Psoas muscle (tissue), 8 donors: Measurements from ENCODE around the gene C1orf21. TPM values are rescaled to one million over a fixed set of nuclear protein-coding genes. Genes with fewer than 3 reads are reported as not detected.

Source experiments
- ATAC-seq, 4 donors: fragments of 200-7000 bp; cut with Tn5 transposase; one replicate each; pipeline ENCODE4 v1.9.1; 2020; ENCODE audit warnings: moderate library complexity in 3 of 4, mild to moderate bottlenecking in 2 of 4
- DNase-seq, 2 donors: peaks; one replicate each; pipeline ENCODE4 v3.0.0-alpha.2; 2020
- H3K27ac ChIP-seq: fragments of 200-600 bp; one replicate; pipeline ENCODE4 v1.8.0; 2022
- H3K27me3 ChIP-seq, 3 donors: fragments of 200-600 bp in 1 of 3; one replicate each; pipeline versions ENCODE4 v1.6.1 to v1.8.0; 2013 to 2022; ENCODE audit warnings: low read length in 2 of 3, mild to moderate bottlenecking in 2 of 3, moderate library complexity in 1 of 3; ENCODE audit not compliant: insufficient read depth in 3 of 3
- H3K36me3 ChIP-seq, 2 donors: fragments of 200-600 bp in 1 of 2; one replicate each; pipeline versions ENCODE4 v1.6.1 to v1.8.0; 2013 to 2022; ENCODE audit warnings: low read depth in 1 of 2, mild to moderate bottlenecking in 1 of 2, moderate library complexity in 1 of 2; ENCODE audit not compliant: insufficient read depth in 1 of 2
- H3K4me1 ChIP-seq: fragments of 200-600 bp; one replicate; pipeline ENCODE4 v1.8.0; 2022
- H3K4me3 ChIP-seq: fragments of 200-600 bp; one replicate; pipeline ENCODE4 v1.8.0; 2022; ENCODE audit warnings: mild to moderate bottlenecking
- H3K9me3 ChIP-seq: fragments of 200-600 bp; one replicate; pipeline ENCODE4 v1.8.0; 2022
- CTCF ChIP-seq: fragments of 200-600 bp; IDR thresholded peaks from one replicate; pipeline ENCODE4 v1.8.0; 2022; ENCODE audit warnings: antibody characterized with exemption
- WGBS, 3 donors: extraction: QIAGEN DNeasy Blood & Tissue Kit; methylation state at CpG; one replicate each; pipeline versions ENCODE4 v1.1.6 to v1.1.7; 2013; 5-methylcytosine and 5-hydroxymethylcytosine counted together
- intact Hi-C, 2 donors: fragments of 100-400 bp; cut with DNase I; formaldehyde crosslinking; loops; one replicate each; pipeline versions ENCODE4 v1.11.0 to v1.14.2; 2022
- polyA plus RNA-seq, 3 donors: library from polyadenylated mRNA; stranded (reverse); fragments of 200-250 nt; gene quantifications; one replicate each; pipeline ENCODE4 v1.2.3, GENCODE V29; 2013
- total RNA-seq, 4 donors: library from RNA; stranded (reverse); fragmentation: NEBNext Ultra II Directional in 2 of 4; extraction: Animal tissue kit (Norgen Biotek cat#: 25700) in 2 of 4; gene quantifications; one replicate each; pipeline versions ENCODE4 v1.2.1 to v1.2.4, GENCODE V29; 2021 to 2023
- donor health status: healthy with polysubstance abuse.
- donor health status: DM: no; HTN: no; CAD: no; lungs with moderate emphysema.
- donor health status: Bipolar disorder and iron deficiency.
- donor health status: healthy.
- donor health status: DM: yes; HTN: yes; CAD: no.
- donor health status: DM: no; HTN: no; CAD: no.
- donor health status: DM: no; HTN: no; CAD: no.
- donor health status: DM: yes; HTN: yes; CAD: no.

C1orf21 gene
- total and polyA plus RNA-seq, 7 donors, result 55.5 to 216 (median 171) TPM

- Histone ChIP-seq H3K27ac (peak overlapping the region; percentile 69), H3K36me3 (peaks cover 0 to 14% of the 10 kb centered on the region in 2 donors), H3K9me3 (no peaks in the 10 kb centered on the region), H3K4me3 (no peak overlapping the region), H3K27me3 (no peaks in the 10 kb centered on the region), H3K4me1 (peaks cover 81% of the 10 kb centered on the region)
- DNase-seq (no peak), ATAC-seq (no peak)
- no peak for TF ChIP-seq CTCF
- intact Hi-C loops, result no loop called here
- WGBS, 3 donors, result 65 to 83% (median 66%) methylated on average over 5 of the region's 5 CpGs
Measured at GRCh38 chr1:184624626-184625025, 237.8 kb downstream of the C1orf21 start.

GRCh38 chr1:184625271-184625670 is 238.4 kb downstream of the C1orf21 start:
- intact Hi-C loops, result no loop called here
- no peaks in the 10 kb centered on the region for H3K9me3 ChIP-seq
- 84 to 91% (median 90%) methylated on average over 4 of the region's 4 CpGs for WGBS, 3 donors
- DNase-seq (no peak), ATAC-seq (no peak)
- peaks cover 80% of the 10 kb centered on the region for H3K4me1 ChIP-seq
- no peak for TF ChIP-seq CTCF
- no peak overlapping the region for H3K4me3 ChIP-seq
- peak overlapping the region; percentile 69 for H3K27ac ChIP-seq
- H3K27me3 ChIP-seq, result no peaks in the 10 kb centered on the region
- H3K36me3 ChIP-seq, result peaks cover 0 to 8% of the 10 kb centered on the region in 2 donors

GRCh38 chr1:184626076-184627006 is 239.5 kb downstream of the C1orf21 start:
- TF ChIP-seq CTCF, result no peak
- peak; percentile 44 to 71 for DNase-seq
- intact Hi-C loops, result no loop called here
- Histone ChIP-seq H3K4me1 (peaks cover 69% of the 10 kb centered on the region), H3K27ac (peak overlapping the region; percentile 69), H3K4me3 (no peak overlapping the region), H3K36me3 (no peaks in the 10 kb centered on the region), H3K27me3 (no peaks in the 10 kb centered on the region), H3K9me3 (no peaks in the 10 kb centered on the region)
- 36 to 60% (median 37%) methylated on average over 13 of the region's 13 CpGs for WGBS, 3 donors
- ATAC-seq, result peak; percentile 46 to 64 (median 60)

GRCh38 chr1:184627007-184627341 is 240.1 kb downstream of the C1orf21 start:
- ATAC-seq, result peak; percentile 17 to 24 (median 22)
- 41 to 62% (median 48%) methylated on average over 3 of the region's 3 CpGs for WGBS, 3 donors
- H3K27me3 ChIP-seq, result no peaks in the 10 kb centered on the region
- no peak for DNase-seq
- no peak overlapping the region for H3K4me3 ChIP-seq
- H3K36me3 ChIP-seq, result no peaks in the 10 kb centered on the region
- no peaks in the 10 kb centered on the region for H3K9me3 ChIP-seq
- H3K27ac ChIP-seq, result peak overlapping the region; percentile 69
- peaks cover 63% of the 10 kb centered on the region for H3K4me1 ChIP-seq
- intact Hi-C loops, result no loop called here
- no peak for TF ChIP-seq CTCF
